ENCODE measurements around the gene MKLN1. TPM values are rescaled to one million over a fixed set of nuclear protein-coding genes. Genes with fewer than 3 reads are reported as not detected.

The MKLN1 gene
- total RNA-seq, 1 donor from 2014 or later = 20.0 TPM

GRCh38 chr7:131544449-131545301 lies 217.0 kb downstream of the MKLN1 start:
- Histone ChIP-seq H3K36me3 (ENCODE audit: control insufficient read depth, insufficient read depth, low read length) (no peaks in the 10 kb centered on the region), H3K27me3 (ENCODE audit: control insufficient read depth, insufficient read depth, low read length) (no peaks in the 10 kb centered on the region), H3K4me3 (ENCODE audit: low read depth, low read length) (no peak overlapping the region)
- no peak for FAIRE-seq
- no peak for TF ChIP-seq CTCF (IDR thresholded peaks at IDR 0.05; ENCODE audit: insufficient read depth, low read length, severe bottlenecking)
- no peak for DNase-seq (ENCODE audit: low read depth)

- DNase-seq (ENCODE audit: low read depth) = no peak
- Histone ChIP-seq H3K4me3 (ENCODE audit: low read depth, low read length) (no peak overlapping the region), H3K36me3 (ENCODE audit: control insufficient read depth, insufficient read depth, low read length) (no peaks in the 10 kb centered on the region), H3K27me3 (ENCODE audit: control insufficient read depth, insufficient read depth, low read length) (no peaks in the 10 kb centered on the region)
- FAIRE-seq = no peak
- TF ChIP-seq CTCF (IDR thresholded peaks at IDR 0.05; ENCODE audit: insufficient read depth, low read length, severe bottlenecking) = no peak
Observed at GRCh38 chr7:131546126-131546525, 218.4 kb downstream of the MKLN1 start.

Other genes with a start within 250 kb of the MKLN1 start
- 0.13 and 0.53 TPM in 2 replicates for gene PODXL, start 228.8 kb downstream of the MKLN1 start, total RNA-seq

All from bronchial epithelial cell (primary cell).